Right hindlimb (tissue), 1 donor: ENCODE results near the gene JAZF1.

Source experiments
- DNase-seq: peaks from one replicate; pipeline ENCODE4 v3.0.0-alpha.2; 2018

JAZF1 gene

GRCh38 chr7:27793780-27794179, 386.8 kb downstream of the JAZF1 start:
- DNase-seq, result no peak

- no peak for DNase-seq
These were observed 392.2 kb downstream of the JAZF1 start for GRCh38 chr7:27788437-27788836.

GRCh38 chr7:27784399-27785053, 396.1 kb downstream of the JAZF1 start:
- DNase-seq, result no peak

GRCh38 chr7:27782849-27783248, 397.7 kb downstream of the JAZF1 start:
- no peak for DNase-seq

GRCh38 chr7:27781188-27781587, 399.4 kb downstream of the JAZF1 start:
- no peak for DNase-seq
